ENCODE data around the gene HOXC9.

DNA sequence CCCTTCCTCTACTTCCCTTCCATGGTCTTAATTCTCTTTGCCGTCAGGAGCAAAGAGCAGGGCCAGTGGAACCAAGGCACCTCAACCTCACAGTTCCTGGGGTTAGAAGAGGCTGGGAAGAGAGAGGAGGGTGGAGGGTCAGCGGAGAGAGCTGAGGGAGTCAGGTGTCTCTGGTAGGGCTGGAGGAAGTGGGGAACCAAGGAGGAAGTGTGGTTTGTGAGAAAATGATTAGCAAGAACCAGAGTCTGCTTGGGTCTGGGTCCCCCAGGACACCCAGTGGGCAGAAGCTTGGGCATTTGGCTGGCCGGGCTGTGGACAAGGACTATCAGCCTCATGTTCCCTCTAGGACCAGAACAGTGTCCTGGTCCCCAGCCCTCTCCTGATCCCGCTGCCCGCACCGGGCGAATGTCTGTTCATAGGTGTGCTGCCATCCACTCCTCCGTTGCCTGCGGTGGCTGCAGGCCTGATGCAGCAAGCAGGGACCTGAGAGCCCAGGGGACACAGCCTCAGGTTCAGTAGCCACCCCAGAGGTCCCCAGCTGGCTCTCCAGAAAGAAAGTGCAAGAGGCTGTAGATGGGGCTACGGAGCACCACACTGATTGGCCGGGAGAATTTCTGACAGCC is 42.9 kb upstream of the HOXC9 start:
- TF ChIP-seq GLI2 (tag by site-specific recombination; IDR thresholded peaks at IDR 0.05; ENCODE audit: borderline replicate concordance, low read depth): no peak
- TF ChIP-seq CTCF (tag by site-specific recombination; IDR thresholded peaks at IDR 0.05): no peak
- TF ChIP-seq ELK4 (IDR thresholded peaks at IDR 0.05; ENCODE audit: borderline replicate concordance, low read depth, low read length): no peak
- no peak for TF ChIP-seq KLF16 (tag by site-specific recombination; IDR thresholded peaks at IDR 0.05)
- TF ChIP-seq ZNF18 (tag by site-specific recombination; IDR thresholded peaks at IDR 0.05): no peak
- no peak for TF ChIP-seq ZSCAN30 (tag by site-specific recombination; IDR thresholded peaks at IDR 0.05)
- no peak for TF ChIP-seq YY1 (tag by site-specific recombination; IDR thresholded peaks at IDR 0.05)
- TF ChIP-seq REST (tag by site-specific recombination; IDR thresholded peaks at IDR 0.05): no peak
- TF ChIP-seq ZBTB8A (tag by site-specific recombination; IDR thresholded peaks at IDR 0.05): no peak
- TF ChIP-seq, protein P1, sequence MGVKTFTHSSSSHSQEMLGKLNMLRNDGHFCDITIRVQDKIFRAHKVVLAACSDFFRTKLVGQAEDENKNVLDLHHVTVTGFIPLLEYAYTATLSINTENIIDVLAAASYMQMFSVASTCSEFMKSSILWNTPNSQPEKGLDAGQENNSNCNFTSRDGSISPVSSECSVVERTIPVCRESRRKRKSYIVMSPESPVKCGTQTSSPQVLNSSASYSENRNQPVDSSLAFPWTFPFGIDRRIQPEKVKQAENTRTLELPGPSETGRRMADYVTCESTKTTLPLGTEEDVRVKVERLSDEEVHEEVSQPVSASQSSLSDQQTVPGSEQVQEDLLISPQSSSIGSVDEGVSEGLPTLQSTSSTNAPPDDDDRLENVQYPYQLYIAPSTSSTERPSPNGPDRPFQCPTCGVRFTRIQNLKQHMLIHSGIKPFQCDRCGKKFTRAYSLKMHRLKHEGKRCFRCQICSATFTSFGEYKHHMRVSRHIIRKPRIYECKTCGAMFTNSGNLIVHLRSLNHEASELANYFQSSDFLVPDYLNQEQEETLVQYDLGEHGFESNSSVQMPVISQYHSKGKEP (tag by site-specific recombination; IDR thresholded peaks at IDR 0.05): no peak
- TF ChIP-seq ZSCAN4 (tag by site-specific recombination; IDR thresholded peaks at IDR 0.05): no peak
- no peak for TF ChIP-seq ZFP37 (tag by site-specific recombination; IDR thresholded peaks at IDR 0.05)

Data from HEK293 (cell line).